ENCODE data around the gene DCAF12.

DCAF12 gene

GRCh38 chr9:34124926-34125325 lies 1.6 kb downstream of the DCAF12 start:
- DNase-seq = no peak

DNA sequence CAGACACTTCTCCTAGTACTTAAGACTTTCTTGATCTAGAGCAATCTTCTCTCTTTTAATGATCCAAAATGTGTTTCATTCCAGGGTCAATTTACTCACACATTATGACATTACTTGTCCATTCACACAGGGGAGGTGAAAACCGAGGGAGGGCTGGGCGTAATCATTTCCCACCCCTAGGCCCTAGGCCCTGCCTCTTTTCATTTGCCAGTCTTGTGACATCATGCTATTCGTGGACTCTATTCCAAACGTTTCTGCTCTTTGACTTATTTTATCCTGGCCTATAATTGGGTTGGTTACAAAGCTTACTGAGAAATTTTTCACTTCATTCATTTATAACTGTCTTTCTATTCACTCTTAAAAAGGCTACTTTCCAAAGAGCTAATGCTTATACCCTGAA lies 2.4 kb downstream of the DCAF12 start:
- no peak for DNase-seq

DNA sequence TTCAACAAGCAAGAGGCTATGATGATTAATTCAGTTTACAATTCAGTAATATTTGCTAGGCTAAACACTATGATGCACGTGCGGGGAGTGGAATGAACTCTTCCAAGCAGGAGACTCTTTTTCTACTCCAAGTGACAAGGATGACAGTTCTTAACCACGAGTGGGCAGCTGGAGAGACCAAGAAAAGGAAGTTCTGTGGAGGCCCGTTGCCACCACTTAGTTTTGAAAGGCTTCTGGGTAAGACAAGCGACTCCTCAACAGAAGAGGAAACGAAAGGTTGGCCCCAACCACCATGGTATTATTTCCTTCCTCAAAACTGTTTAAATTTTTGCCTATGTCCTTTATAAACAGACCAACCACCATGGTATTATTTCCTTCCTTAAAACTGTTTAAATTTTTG lies 2.8 kb downstream of the DCAF12 start:
- DNase-seq = peak; percentile 26

DNA sequence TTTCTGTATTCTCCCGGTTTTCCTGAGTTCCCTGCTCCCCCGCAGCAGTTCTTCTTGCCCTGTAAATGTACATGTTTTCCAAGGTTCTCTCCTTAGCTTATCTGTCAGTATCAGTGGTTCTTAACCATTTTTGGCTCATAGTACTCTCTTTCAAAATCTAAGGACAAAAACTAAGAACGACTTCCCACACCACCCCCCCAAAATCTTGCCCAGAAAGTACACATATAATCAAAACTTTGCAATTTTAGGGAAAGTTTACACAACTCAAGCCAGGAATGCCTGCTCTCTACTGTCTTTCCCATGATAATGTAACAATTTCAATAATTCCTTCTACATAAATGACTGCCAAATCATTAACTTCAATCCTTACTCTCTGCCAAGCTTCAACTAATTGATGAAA lies 4.5 kb downstream of the DCAF12 start:
- DNase-seq = no peak

GRCh38 chr9:34119713-34120112 lies 6.8 kb downstream of the DCAF12 start:
- no peak for DNase-seq

GRCh38 chr9:34114436-34114835 lies 12.1 kb downstream of the DCAF12 start:
- DNase-seq = no peak

GRCh38 chr9:34106110-34106509 lies 20.4 kb downstream of the DCAF12 start:
- DNase-seq = no peak

GRCh38 chr9:34102796-34103195 lies 23.7 kb downstream of the DCAF12 start:
- no peak for DNase-seq

DNA sequence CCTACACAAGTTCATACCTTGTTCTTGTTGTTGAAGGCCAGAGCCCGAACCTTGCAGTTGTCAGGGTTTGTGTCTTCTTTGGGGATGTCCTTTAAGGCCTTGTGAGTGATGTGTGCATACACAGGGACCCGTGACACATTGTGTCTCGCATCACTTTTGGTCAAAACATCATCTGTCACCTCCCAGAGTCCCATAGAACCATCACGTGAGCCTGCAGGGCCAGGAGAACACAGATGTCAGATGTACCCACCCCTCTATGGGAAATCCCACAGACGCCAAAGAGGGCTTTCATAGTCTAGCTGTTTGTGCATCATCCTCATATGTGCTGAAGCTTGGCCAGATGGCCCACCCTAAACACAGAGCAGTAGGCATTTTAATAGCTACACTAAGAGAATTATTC lies 28.2 kb downstream of the DCAF12 start:
- no peak for DNase-seq

- no peak for DNase-seq
These were observed 28.6 kb downstream of the DCAF12 start for GRCh38 chr9:34097865-34098264.

- DNase-seq = no peak
These were observed 29.7 kb downstream of the DCAF12 start for GRCh38 chr9:34096751-34097150.

DNA sequence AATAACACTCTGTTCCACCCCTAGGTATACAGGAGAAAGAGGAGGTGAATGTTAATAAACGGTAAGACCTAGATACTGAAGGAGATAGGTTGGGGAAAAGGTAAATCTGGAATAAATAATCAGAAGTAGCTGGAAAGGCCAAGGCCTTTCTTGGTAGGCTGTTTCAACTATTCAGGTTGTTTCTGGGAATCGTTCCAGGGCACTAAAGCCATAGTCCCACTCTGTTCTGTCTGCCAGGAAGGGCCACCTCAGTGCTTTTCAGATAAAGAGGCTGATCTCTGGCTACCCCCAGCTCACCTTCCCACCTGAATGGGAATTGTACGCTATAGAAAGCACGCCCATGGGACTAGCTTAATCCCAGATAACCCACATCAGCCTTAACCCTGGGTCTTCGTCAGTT lies 32.9 kb downstream of the DCAF12 start:
- DNase-seq = no peak

GRCh38 chr9:34089311-34089710 lies 37.2 kb downstream of the DCAF12 start:
- no peak for DNase-seq

DNA sequence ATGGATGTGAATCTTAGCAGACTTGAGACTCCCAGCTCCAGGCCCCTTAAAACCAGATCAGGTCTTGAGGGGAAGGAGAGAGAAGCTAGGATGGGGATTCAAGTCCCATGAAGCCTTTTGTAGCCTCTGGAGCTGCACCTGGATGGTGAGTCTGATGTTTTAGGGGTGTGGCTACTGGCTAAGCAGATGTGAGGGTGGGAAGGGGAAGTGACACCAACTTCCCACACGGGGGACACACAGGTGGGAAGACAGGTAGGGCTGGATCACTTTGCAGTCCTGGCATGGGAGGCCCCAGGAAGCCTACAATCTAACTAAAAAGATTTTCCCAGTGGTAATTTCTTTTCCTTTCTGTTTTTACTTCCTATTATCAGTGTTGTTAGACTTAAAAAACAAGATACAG lies 39.1 kb downstream of the DCAF12 start:
- peak; percentile 5 for DNase-seq

DNA sequence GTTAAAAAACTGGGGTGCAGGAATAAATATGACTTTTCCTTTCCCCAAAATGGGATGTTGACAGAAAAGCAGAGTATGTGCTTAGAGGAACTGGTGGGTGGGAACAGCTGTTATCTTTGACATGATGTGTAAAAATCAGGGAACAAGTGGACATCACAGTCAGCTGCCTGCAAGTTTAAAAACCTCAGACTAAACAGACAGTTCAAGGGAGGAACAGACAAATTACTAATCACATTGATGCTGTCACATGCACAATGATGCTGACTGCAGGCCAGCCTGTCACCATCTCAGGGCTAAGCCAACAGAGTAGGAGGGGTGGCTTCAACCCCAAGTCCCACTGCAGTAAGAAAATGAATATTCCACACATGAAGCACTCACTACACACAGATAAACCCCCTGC lies 39.6 kb downstream of the DCAF12 start:
- DNase-seq = no peak

- no peak for DNase-seq
These were observed 40.7 kb downstream of the DCAF12 start for GRCh38 chr9:34085581-34086500.

DNA sequence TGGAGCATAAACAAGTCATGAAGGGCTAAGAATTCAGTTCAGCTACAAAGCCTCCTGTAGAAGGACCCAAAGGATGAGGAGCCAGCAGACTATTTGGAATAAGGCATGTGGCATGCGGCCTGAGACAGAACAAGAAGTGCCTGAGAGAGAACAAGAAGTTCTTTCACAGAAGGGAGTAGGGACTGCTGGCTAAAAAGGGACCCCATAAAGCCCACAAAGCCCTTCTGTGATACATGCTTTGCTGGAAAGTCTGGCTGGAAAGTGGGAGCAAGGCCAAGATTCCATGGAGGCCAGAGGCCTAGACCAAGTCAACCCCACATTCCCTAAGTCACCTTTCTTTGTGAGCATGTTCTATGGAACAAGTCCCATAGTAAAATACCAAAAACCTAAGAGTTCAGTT lies 41.9 kb downstream of the DCAF12 start:
- DNase-seq = no peak

- no peak for DNase-seq
These were observed 47.3 kb downstream of the DCAF12 start for GRCh38 chr9:34079181-34079580.

- DNase-seq = no peak
These were observed 53.5 kb downstream of the DCAF12 start for GRCh38 chr9:34072868-34073590.

DNA sequence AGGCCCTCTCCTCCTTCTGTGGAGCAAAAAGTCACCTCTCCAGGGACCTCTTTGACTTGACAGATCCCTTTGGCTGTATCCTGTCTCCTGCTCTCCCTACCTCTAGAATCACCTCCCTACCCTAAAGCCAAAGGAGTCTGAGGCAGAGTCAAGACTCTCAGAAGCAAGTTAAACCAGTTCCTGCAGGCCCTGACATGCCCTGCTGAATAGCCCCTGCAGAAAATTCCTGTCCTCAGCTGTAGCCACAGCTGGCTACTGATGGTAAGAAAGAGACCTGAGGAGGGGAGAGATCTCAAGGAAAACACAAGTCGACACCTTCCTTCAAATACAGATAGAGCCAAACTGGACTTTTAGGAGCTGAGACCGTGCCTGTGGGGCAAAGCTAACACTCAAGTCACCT lies 54.1 kb downstream of the DCAF12 start:
- DNase-seq = no peak

DNA sequence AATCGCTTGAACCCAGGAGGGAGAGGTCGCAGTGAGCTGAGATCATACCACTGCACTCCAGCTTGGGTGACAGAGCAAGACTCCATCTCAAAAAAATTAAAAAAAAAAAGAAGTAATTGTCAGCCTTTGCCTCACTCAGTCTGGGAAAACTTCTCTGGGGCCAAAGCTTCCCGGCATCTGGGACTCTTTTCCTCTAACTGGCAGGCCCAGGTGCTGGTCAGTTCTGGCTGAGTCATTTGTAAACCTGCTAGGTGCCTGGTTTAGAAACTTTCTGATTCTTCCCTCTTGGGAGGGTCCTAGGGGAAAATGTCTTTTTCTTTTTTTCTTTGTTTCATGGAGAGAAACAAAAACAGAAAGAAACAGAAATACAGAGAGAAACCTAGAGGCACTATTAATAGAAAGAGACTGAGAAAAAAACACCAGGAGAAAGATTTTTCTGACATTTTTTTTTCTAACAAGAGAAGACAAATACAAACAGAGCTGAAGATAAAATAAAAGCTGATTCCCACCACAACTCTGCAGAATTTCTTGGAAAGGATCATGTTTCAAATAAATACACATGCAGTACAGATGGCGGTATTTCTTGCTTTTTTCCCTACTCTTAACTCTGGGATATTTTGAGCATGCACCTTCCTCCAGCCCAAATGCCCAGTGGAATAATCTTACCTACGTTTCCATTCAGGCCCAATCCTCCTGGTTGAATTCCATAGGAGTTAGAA lies 55.7 kb downstream of the DCAF12 start:
- DNase-seq = no peak

GRCh38 chr9:34069831-34070230 lies 56.7 kb downstream of the DCAF12 start:
- DNase-seq = no peak

- no peak for DNase-seq
These were observed 61.0 kb downstream of the DCAF12 start for GRCh38 chr9:34065541-34065940.

DNA sequence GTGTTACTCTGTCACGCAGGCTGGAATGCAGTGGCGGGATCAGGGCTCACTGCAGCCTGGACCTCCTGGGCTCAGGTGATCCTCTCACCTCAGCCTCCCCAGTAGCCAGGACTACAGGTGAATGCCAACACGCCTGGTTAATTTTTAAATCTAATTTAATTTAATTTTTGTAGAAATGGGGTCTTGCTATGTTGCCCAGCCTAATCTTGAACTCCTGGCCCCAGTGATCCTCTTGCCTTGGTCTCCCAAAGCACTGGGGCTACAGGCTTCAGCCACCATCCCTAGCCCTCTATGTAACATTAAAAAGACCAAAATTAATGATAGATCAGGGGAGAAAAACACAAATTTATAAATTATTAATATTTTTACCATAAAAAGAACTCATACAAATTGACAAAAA lies 66.5 kb downstream of the DCAF12 start:
- DNase-seq = no peak
